GM10248 (cell line): ENCODE results near the gene TSHR.

Experiments
- CTCF ChIA-PET: fragments of 300-600 bp; sonication (Branson Sonifier 250); formaldehyde crosslinking; extraction: SDS; loops from one replicate; lab custom pipeline; 2021; ENCODE audit warnings: antibody characterized with exemption; lab: Yijun Ruan, JAX
- POLR2A ChIA-PET: fragments of 350-650 bp; sonication (Branson Sonifier 250); formaldehyde crosslinking; extraction: SDS; loops from one replicate; lab custom pipeline; 2020; ENCODE audit warnings: antibody characterized with exemption; lab: Yijun Ruan, JAX
- DNase-seq: peaks from one replicate; pipeline ENCODE4 v3.0.0; 2012; ENCODE audit errors: extremely low spot score
- CTCF ChIP-seq: IDR thresholded peaks from 2 replicates; pipeline ENCODE4 v1.5.1; 2012; ENCODE audit warnings: mild to moderate bottlenecking, low read depth; ENCODE audit errors: extremely low read depth, missing control alignments, control extremely low read depth

TSHR gene

GRCh38 chr14:80954687-80955299, 628 bp upstream of the TSHR start:
- DNase-seq = peak; percentile 76
- ChIA-PET CTCF (interaction anchor here (0.6 to 12.0 kb wide), 17 partner anchors 12 to 510 kb away, joined by 3 to 132 read pairs (median 6); partner anchors contain the start of gene CEP128), POLR2A (no interaction called here)
- TF ChIP-seq CTCF = peak; percentile 73

- ChIA-PET POLR2A (no interaction called here), CTCF (interaction anchor here (1.1 to 12.0 kb wide), 12 partner anchors 12 to 509 kb away, joined by 3 to 132 read pairs (median 5); partner anchors contain the start of gene CEP128)
- TF ChIP-seq CTCF = no peak
- no peak for DNase-seq
Measured at GRCh38 chr14:80956102-80956501, 681 bp downstream of the TSHR start.

- POLR2A ChIA-PET = no interaction called here
- no peak for TF ChIP-seq CTCF
- CTCF ChIA-PET = interaction anchor here (0.6 to 12.0 kb wide), 5 partner anchors 10 to 203 kb away, joined by 3 to 132 read pairs (median 3); no protein-coding TSS in a partner anchor
- no peak for DNase-seq
Measured at GRCh38 chr14:80956922-80957321, 1.5 kb downstream of the TSHR start.

GRCh38 chr14:80957613-80958012, 2.2 kb downstream of the TSHR start:
- DNase-seq = no peak
- CTCF ChIA-PET = interaction anchor here (12.0 kb wide), 1 partner anchor 30 kb away, joined by 132 read pairs; no protein-coding TSS in a partner anchor
- POLR2A ChIA-PET = no interaction called here
- TF ChIP-seq CTCF = no peak

- ChIA-PET POLR2A (no interaction called here), CTCF (interaction anchor here (2.1 to 12.0 kb wide), 2 partner anchors 30 to 212 kb away, joined by 12 to 132 read pairs; no protein-coding TSS in a partner anchor)
- no peak for DNase-seq
- no peak for TF ChIP-seq CTCF
Measured at GRCh38 chr14:80958226-80958625, 2.8 kb downstream of the TSHR start.

- no peak for TF ChIP-seq CTCF
- ChIA-PET CTCF (interaction anchor here (1.4 to 12.0 kb wide), 3 partner anchors 26 to 212 kb away, joined by 4 to 132 read pairs (median 12); no protein-coding TSS in a partner anchor), POLR2A (no interaction called here)
- no peak for DNase-seq
Measured at GRCh38 chr14:80958939-80959338, 3.5 kb downstream of the TSHR start.
